ENCODE measurements around the gene UHMK1.

UHMK1 gene

DNA sequence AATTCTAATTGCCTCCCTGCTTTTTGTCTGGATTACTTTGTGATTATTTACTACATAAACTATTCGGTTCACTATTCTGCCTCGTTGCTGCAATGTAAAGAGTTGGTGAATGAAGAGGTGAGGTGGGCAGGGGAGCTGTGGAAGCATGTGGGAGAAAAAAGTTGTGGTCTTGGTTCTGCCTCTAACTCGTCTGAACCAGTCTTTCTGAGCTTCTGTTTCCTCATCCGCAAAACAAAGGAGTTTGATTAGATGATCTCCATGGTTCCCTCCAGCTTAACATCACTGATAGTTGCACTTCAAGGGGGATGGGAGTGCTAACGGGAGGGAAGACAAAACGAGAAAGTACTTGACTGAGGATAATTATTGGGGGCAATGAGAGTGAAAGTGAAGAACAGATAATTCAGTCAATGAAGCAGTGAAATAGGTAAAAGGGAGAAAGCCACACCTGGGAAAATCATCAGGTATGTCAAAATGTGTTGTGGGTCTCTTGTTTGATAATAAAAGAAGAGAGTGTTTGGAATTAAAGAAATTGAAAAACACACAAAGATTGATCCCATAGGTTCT is 26.2 kb upstream of the UHMK1 start:
- no peak overlapping the region for H3K4me2 ChIP-seq (ENCODE audit: low read length)
- no peaks in the 10 kb centered on the region for H4K20me1 ChIP-seq (ENCODE audit: control insufficient read depth, insufficient read depth, low read depth, low read length)

DNA sequence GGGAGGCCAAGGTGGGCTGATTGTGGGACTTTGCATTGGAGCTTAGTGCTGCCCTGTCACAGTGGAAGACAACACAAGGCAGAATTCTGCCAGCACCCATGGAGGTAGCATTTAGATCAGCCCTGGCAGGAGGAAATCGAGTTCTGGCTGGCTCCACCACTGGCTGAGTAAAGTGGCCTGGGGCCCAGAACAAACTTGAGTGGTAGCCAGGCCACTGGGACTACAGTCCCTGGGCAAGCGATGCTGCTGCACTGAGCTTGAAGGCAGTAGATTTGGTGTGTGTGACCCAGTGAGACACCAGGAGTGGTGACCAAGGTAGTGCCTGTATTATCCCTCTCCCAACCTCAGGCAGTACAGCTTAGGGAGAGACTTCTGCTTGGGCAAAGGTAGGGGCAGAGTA is 22.5 kb upstream of the UHMK1 start:
- TF ChIP-seq, protein P1, sequence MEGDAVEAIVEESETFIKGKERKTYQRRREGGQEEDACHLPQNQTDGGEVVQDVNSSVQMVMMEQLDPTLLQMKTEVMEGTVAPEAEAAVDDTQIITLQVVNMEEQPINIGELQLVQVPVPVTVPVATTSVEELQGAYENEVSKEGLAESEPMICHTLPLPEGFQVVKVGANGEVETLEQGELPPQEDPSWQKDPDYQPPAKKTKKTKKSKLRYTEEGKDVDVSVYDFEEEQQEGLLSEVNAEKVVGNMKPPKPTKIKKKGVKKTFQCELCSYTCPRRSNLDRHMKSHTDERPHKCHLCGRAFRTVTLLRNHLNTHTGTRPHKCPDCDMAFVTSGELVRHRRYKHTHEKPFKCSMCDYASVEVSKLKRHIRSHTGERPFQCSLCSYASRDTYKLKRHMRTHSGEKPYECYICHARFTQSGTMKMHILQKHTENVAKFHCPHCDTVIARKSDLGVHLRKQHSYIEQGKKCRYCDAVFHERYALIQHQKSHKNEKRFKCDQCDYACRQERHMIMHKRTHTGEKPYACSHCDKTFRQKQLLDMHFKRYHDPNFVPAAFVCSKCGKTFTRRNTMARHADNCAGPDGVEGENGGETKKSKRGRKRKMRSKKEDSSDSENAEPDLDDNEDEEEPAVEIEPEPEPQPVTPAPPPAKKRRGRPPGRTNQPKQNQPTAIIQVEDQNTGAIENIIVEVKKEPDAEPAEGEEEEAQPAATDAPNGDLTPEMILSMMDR (IDR thresholded peaks at IDR 0.05; ENCODE audit: low read depth, low read length, poor library complexity, severe bottlenecking) = no peak
- TF ChIP-seq EZH2phosphoT487 (IDR thresholded peaks at IDR 0.05; ENCODE audit: borderline replicate concordance, low read length) = no peak
- H3K9me3 ChIP-seq (ENCODE audit: control insufficient read depth, insufficient read depth, low read length) = no peaks in the 10 kb centered on the region
- no peaks in the 10 kb centered on the region for H4K20me1 ChIP-seq (ENCODE audit: control insufficient read depth, insufficient read depth, low read depth, low read length)
- no peaks in the 10 kb centered on the region for H3F3A ChIP-seq (ENCODE audit: control insufficient read depth, insufficient read depth)
- H3K4me2 ChIP-seq (ENCODE audit: low read length) = no peak overlapping the region
- H3K4me1 ChIP-seq (ENCODE audit: control insufficient read depth, low read length) = no peaks in the 10 kb centered on the region
- H3K27me3 ChIP-seq (ENCODE audit: control insufficient read depth, low read length) = 0 out of 2 replicates have a peak, but pooled peaks cover under 1% of the 10 kb centered on the region
- no peaks in the 10 kb centered on the region for H3K36me3 ChIP-seq (ENCODE audit: control insufficient read depth, low read length)
- no peak overlapping the region for H3K27ac ChIP-seq (ENCODE audit: low read depth, low read length)
- no peaks in the 10 kb centered on the region for H3K9me2 ChIP-seq (replicated peaks; ENCODE audit: control insufficient read depth, low read length)
- no peak overlapping the region for H3K4me3 ChIP-seq (ENCODE audit: low read length)
- H3K79me2 ChIP-seq (ENCODE audit: control insufficient read depth, low read length) = no peaks in the 10 kb centered on the region

More for the DNA sequence above, 26.2 kb upstream of the UHMK1 start:
- Histone ChIP-seq H3K9me3 (ENCODE audit: control insufficient read depth, insufficient read depth, low read length) (no peaks in the 10 kb centered on the region), H3K4me3 (ENCODE audit: low read length) (no peak overlapping the region), H3K79me2 (ENCODE audit: control insufficient read depth, low read length) (no peaks in the 10 kb centered on the region), H3K9me2 (replicated peaks; ENCODE audit: control insufficient read depth, low read length) (no peaks in the 10 kb centered on the region), H3K27ac (ENCODE audit: low read depth, low read length) (no peak overlapping the region), H3F3A (ENCODE audit: control insufficient read depth, insufficient read depth) (no peaks in the 10 kb centered on the region), H3K27me3 (ENCODE audit: control insufficient read depth, low read length) (0 out of 2 replicates have a peak, but pooled peaks cover 2% of the 10 kb centered on the region), H3K4me1 (ENCODE audit: control insufficient read depth, low read length) (no peaks in the 10 kb centered on the region), H3K36me3 (ENCODE audit: control insufficient read depth, low read length) (no peaks in the 10 kb centered on the region)
- TF ChIP-seq EZH2phosphoT487 (IDR thresholded peaks at IDR 0.05; ENCODE audit: borderline replicate concordance, low read length) = no peak
- TF ChIP-seq, protein P1 (IDR thresholded peaks at IDR 0.05; ENCODE audit: low read depth, low read length, poor library complexity, severe bottlenecking) = no peak

DNA sequence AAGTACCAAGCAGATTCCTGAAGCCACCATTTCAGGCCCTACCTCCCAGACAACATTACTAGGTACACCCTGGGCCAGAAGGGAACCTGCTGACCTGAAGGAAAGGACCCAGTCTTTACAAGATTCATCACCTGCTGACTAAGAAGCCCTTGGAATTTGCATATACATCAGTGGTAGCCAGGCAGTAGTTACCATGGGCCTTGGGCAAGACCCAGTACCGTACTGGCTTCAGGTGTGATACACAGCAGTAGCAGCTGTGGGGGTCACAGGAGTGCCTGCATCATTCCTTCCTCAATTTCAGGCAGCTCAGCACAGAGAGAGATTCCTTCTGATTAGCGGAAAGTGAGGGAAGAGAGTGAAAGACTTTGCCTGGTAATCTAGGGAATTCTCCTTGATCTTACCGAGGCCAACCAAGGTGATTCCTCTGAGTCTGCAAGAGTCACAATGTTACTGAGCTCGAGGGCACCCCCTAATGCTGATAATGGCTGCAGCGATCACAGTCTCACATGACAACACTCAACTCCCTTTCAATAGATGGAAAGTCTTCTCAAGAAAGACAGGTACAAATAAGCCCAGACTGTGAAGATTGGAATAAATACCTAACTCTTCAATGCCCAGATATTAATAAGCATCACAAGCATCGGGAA is 22.0 kb upstream of the UHMK1 start:
- Histone ChIP-seq H3K4me2 (ENCODE audit: low read length) (no peak overlapping the region), H3K4me1 (ENCODE audit: control insufficient read depth, low read length) (no peaks in the 10 kb centered on the region), H4K20me1 (ENCODE audit: control insufficient read depth, insufficient read depth, low read depth, low read length) (no peaks in the 10 kb centered on the region)

More for the DNA sequence above, 22.0 kb upstream of the UHMK1 start:
- no peaks in the 10 kb centered on the region for H3K79me2 ChIP-seq (ENCODE audit: control insufficient read depth, low read length)
- no peaks in the 10 kb centered on the region for H3K36me3 ChIP-seq (ENCODE audit: control insufficient read depth, low read length)
- H3K27me3 ChIP-seq (ENCODE audit: control insufficient read depth, low read length) = no peaks in the 10 kb centered on the region
- no peak overlapping the region for H3K27ac ChIP-seq (ENCODE audit: low read depth, low read length)
- H3K9me2 ChIP-seq (replicated peaks; ENCODE audit: control insufficient read depth, low read length) = no peaks in the 10 kb centered on the region
- no peaks in the 10 kb centered on the region for H3F3A ChIP-seq (ENCODE audit: control insufficient read depth, insufficient read depth)
- no peaks in the 10 kb centered on the region for H3K9me3 ChIP-seq (ENCODE audit: control insufficient read depth, insufficient read depth, low read length)
- TF ChIP-seq, protein P1 (IDR thresholded peaks at IDR 0.05; ENCODE audit: low read depth, low read length, poor library complexity, severe bottlenecking) = no peak
- no peak for TF ChIP-seq EZH2phosphoT487 (IDR thresholded peaks at IDR 0.05; ENCODE audit: borderline replicate concordance, low read length)
- H3K4me3 ChIP-seq (ENCODE audit: low read length) = no peak overlapping the region

All from DOHH2 (cell line).